Activated T-cell treated with anti-CD3 and anti-CD28 coated beads, Interleukin-2, amount 50 U/mL, for 72 hours (primary cell): ENCODE data around the gene UBXN7. TPM values are rescaled to one million over a fixed set of nuclear protein-coding genes. Genes with fewer than 3 reads are reported as not detected.
"Not testable (repeated sequence)": the region's sequence is repeated elsewhere in the genome, so short reads cannot be mapped to it uniquely, and the experiment has no call there.

Experiments used
- ATAC-seq, 2 donors: fragments of 150-1000 bp; cut with Tn5 transposase; replicated peaks in 1 of 2; 2 replicates each; pipeline ENCODE4 v1.10.0; 2021; ENCODE audit warnings: moderate library complexity in 2 of 2, mild to moderate bottlenecking in 1 of 2
- DNase-seq, 2 donors: peaks; one replicate each; pipeline ENCODE4 v3.0.0; 2021 to 2022; ENCODE audit warnings: mixed read lengths in 1 of 2
- H3K27ac Mint-ChIP-seq: one replicate; pipeline ENCODE4 v1.8.0; 2022; ENCODE audit warnings: mild to moderate bottlenecking, moderate library complexity, mixed read lengths
- H3K27me3 Mint-ChIP-seq: one replicate; pipeline ENCODE4 v1.8.0; 2022; ENCODE audit warnings: low read depth, mixed read lengths
- H3K36me3 Mint-ChIP-seq, 2 donors: one replicate each; pipeline ENCODE4 v1.8.0; 2022; ENCODE audit warnings: mixed read lengths in 2 of 2, mild to moderate bottlenecking in 1 of 2; ENCODE audit not compliant: insufficient read depth in 2 of 2
- H3K4me1 Mint-ChIP-seq: one replicate; pipeline ENCODE4 v1.8.0; 2022; ENCODE audit warnings: low read depth, mixed read lengths
- H3K4me3 Mint-ChIP-seq, 2 donors: one replicate each; pipeline ENCODE4 v1.8.0; 2022; ENCODE audit warnings: mild to moderate bottlenecking in 2 of 2, mixed read lengths in 2 of 2, moderate library complexity in 2 of 2
- H3K9me3 Mint-ChIP-seq, 2 donors: one replicate each; pipeline ENCODE4 v1.8.0; 2022; ENCODE audit warnings: mixed read lengths in 2 of 2
- total RNA-seq, 2 donors: library from RNA; stranded (reverse); gene quantifications; one replicate each; pipeline ENCODE4 v1.2.3, GENCODE V29; 2022

Gene UBXN7
- total RNA-seq, 2 donors from 2014 or later, result 77.3 to 89.6 TPM

DNA sequence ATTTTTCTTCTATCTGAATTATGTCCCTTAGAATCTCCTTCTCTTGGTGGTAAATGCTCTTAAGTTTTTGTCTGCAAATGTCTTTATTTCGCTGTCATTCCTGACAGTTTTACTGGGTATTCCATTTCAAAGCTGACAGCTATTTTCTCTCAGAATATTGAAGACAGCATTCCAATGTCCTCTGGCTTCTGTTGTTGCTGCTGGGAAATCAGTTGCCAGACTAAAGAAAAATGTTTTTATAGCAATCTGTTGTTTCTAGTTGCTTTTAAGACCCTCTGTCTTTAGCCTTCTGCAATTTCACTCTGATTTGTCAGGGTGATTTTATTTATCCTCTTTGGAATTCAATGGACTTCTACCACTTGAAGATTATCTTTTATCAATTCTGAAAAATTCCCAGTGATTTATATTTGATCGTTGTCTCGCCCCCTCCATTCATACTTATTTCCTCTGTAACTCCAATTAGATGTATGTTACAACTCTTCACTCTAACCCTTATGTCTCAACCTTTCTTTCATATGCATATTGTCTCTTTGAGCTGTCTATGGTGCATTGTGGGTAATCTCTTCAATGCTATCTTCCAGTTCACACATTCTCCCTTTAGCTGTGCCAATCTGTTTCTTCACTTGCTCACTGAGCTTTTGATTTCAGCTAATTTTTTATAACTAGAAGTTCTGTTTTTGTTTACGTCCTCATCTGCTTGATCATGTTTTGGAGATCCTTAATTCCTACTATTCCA lies 23.5 kb downstream of the UBXN7 start:
- Mint-ChIP-seq H3K27me3 (no peaks in the 10 kb centered on the region), H3K4me3 (no peak overlapping the region), H3K9me3 (peaks cover 5 to 9% of the 10 kb centered on the region in 2 donors), H3K27ac (no peak overlapping the region), H3K36me3 (peaks cover 10 to 11% of the 10 kb centered on the region in 2 donors), H3K4me1 (peaks cover 22% of the 10 kb centered on the region)
- DNase-seq (no peak), ATAC-seq (no peak)

DNA sequence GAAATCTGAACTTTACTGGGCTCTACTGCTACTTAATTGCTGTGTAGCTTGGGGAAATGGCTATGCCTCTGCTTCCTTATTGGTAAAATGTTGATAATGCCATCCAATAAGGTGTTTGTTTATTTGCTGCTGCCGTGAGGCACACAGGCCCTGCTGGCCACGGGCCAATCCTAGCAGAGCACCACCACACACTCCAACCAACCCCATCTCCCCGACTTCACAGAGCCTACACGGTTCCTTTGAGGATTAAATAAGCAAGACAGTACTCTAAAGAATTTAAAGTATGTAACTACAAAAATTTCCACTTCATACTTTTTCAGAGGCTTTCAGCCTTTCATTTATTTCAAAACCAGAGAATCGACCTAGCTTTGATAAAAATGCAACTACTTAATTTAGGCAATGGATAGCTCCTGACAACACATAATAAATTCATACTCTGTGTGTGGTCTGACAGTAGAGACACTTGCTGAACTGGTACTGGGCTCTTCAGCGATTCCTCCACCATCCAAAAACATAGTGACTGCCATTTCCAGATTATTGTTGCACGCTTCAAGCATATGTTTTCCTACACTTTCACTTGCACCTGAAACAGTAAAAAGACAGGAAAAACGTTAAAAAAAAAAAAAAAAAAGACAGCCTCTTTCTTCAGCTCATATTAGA lies 25.3 kb downstream of the UBXN7 start:
- Mint-ChIP-seq H3K36me3 (peaks cover 10 to 11% of the 10 kb centered on the region in 2 donors), H3K27me3 (no peaks in the 10 kb centered on the region), H3K27ac (no peak overlapping the region), H3K4me1 (peaks cover 12% of the 10 kb centered on the region), H3K9me3 (peaks cover 5 to 9% of the 10 kb centered on the region in 2 donors), H3K4me3 (no peak overlapping the region)
- DNase-seq (no peak), ATAC-seq (no peak)

DNA sequence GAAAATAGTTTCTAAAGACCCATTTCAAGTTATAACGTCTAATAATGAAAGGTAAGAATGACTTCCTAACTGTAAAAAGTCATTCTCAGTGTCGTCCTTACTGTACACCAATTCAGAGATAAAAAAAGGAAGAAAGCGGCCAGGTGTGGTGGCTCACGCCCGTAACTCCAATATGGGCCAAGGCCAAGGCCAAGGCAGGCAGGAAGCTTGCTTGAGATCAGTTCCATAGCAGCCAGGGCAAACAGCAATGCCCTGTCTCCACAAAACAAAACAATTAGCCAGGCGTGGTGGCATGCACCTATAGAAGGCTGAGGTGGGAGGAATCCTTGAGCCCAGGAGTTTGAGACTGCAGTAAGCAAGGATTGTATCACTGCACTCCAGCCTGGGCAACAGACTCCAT lies 31.9 kb downstream of the UBXN7 start:
- H3K36me3 Mint-ChIP-seq, result peaks cover 2 to 5% of the 10 kb centered on the region in 2 donors
- DNase-seq, result no peak

DNA sequence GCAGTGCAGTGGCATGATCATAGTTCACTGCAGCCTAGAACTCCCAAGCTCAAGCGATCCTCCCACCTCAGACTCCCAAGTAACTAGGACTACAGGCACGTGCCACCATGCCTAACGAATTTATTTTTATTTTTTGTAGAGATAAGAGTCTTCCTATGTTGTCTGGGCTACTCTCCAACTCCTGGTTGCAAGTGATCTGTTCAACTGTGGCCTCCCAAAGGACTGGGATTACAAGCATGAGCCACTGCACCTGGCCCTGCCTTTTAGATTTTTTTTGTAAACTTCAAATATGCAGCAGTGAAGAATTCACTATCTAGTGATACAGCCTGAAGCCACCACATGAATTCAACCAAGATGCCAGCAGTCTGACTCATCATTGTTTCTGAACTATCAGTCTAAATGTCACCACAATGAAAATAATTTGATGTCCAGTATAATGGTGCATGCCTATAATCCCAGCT lies 32.7 kb downstream of the UBXN7 start:
- Mint-ChIP-seq H3K36me3 (peaks cover 0 to 5% of the 10 kb centered on the region in 2 donors), H3K4me1 (no peaks in the 10 kb centered on the region), H3K4me3 (no peak overlapping the region), H3K9me3 (no peaks in the 10 kb centered on the region), H3K27ac (no peak overlapping the region), H3K27me3 (no peaks in the 10 kb centered on the region)
- no peak for ATAC-seq
- DNase-seq, result no peak

More for the DNA sequence above, 31.9 kb downstream of the UBXN7 start:
- Mint-ChIP-seq H3K4me1 (no peaks in the 10 kb centered on the region), H3K27ac (no peak overlapping the region), H3K4me3 (no peak overlapping the region), H3K27me3 (no peaks in the 10 kb centered on the region), H3K9me3 (no peaks in the 10 kb centered on the region)
- no peak for ATAC-seq

DNA sequence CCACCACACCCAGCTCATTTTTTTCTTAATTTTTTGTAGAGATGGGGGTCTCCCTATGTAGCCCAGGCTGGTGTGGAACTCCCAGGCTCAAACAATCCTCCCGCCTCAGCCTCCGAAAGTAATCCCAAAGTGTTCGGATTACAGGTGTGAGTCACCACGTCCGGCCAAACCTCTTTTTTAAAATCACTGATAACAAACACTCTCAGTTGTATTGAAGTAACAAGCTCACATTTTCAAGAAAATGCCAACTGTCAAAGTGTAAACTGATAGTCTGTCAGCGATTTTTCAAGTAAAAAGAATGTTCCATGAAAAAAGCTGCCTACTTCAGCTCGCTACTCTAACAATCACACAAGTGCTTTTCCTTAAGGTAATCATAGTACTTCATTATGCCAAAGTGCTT lies 33.4 kb downstream of the UBXN7 start:
- no peak overlapping the region for H3K27ac Mint-ChIP-seq
- DNase-seq, result no peak
- no peaks in the 10 kb centered on the region for H3K27me3 Mint-ChIP-seq
- H3K9me3 Mint-ChIP-seq, result no peaks in the 10 kb centered on the region
- H3K4me1 Mint-ChIP-seq, result no peaks in the 10 kb centered on the region
- no peak for ATAC-seq
- peaks cover 0 to 5% of the 10 kb centered on the region in 2 donors for H3K36me3 Mint-ChIP-seq
- no peak overlapping the region for H3K4me3 Mint-ChIP-seq

DNA sequence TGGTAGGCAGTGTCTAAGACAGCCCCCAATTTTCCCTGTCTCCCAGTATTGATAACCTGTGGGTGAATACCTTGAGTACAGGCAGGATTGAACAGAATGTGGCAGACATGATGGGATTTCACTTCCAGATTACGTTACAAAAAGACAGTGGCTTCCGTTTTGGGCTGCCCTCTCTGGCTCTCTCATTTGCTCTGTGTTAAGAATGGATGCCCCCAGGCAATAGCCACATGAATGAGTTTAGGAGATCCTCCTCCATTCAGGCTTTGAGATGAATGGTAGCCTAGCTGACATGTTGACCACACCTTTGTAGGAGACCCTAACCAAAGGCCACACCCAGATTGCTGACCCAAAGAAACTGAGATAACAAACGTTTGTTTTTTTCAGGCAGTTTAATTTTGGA lies 34.3 kb downstream of the UBXN7 start:
- ATAC-seq (no peak), DNase-seq (no peak)
- H3K9me3 Mint-ChIP-seq, result no peaks in the 10 kb centered on the region
- H3K36me3 Mint-ChIP-seq, result peaks cover 0 to 5% of the 10 kb centered on the region in 2 donors
- H3K4me3 Mint-ChIP-seq, result no peak overlapping the region
- no peaks in the 10 kb centered on the region for H3K27me3 Mint-ChIP-seq
- H3K27ac Mint-ChIP-seq, result no peak overlapping the region
- no peaks in the 10 kb centered on the region for H3K4me1 Mint-ChIP-seq

DNA sequence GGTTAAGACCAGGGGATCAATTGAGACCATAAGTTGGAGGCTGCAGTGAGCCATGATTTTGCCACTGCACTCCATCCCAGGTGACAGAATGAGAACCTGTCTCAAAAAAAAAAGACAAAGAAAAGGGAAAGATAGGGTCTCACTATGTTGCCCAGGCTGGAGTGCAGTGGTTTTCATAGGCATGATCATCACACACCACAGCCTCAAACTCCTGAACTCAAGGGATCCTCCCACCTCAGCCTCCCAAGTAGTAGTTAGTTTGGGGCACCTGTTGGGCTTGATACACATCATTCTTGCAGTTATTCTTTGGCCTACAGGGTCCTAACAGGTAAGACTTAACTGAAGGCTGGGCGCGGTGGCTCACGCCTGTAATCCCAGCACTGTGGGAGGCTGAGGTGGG lies 42.1 kb downstream of the UBXN7 start:
- no peak overlapping the region for H3K27ac Mint-ChIP-seq
- H3K36me3 Mint-ChIP-seq, result peaks cover 24 to 48% of the 10 kb centered on the region in 2 donors
- H3K27me3 Mint-ChIP-seq, result no peaks in the 10 kb centered on the region
- peaks cover 3 to 4% of the 10 kb centered on the region in 2 donors for H3K9me3 Mint-ChIP-seq
- no peak for ATAC-seq
- no peaks in the 10 kb centered on the region for H3K4me1 Mint-ChIP-seq
- DNase-seq, result no peak
- no peak overlapping the region for H3K4me3 Mint-ChIP-seq

DNA sequence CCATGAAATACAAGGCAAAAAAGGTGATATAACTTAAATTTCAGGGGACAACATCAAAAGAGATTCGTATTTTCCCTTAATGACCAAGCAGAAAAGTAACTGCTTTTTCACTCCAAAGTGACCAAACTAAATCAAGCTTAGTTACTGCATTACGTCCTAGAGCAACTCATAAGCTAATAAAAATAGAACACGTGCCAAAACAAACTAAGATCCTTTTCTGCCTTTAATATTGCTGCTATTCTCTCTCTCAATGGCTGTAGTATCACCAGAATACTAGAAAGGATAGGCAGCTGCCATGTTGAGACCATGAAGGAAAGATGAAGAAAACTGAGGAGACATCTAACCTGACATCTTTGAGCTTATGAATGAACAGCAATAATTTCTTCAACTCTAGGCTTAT lies 43.3 kb downstream of the UBXN7 start:
- Mint-ChIP-seq H3K36me3 (peaks cover 26 to 56% of the 10 kb centered on the region in 2 donors), H3K4me1 (no peaks in the 10 kb centered on the region), H3K9me3 (peaks cover 3 to 4% of the 10 kb centered on the region in 2 donors), H3K4me3 (no peak overlapping the region), H3K27ac (no peak overlapping the region), H3K27me3 (no peaks in the 10 kb centered on the region)
- ATAC-seq (no peak), DNase-seq (no peak)

DNA sequence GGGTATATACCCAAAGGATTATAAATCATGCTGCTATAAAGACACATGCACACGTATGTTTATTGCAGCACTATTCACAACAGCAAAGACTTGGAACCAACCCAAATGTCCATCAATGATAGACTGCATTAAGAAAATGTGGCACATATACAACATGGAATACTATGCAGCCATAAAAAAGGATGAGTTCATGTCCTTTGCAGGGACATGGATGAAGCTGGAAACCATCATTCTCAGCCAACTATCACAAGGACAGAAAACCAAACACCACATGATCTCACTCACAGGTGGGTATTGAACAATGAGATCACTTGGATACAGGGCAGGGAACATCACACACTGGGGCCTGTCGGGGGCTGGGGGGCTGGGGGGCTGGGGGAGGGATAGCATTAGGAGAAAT lies 44.3 kb downstream of the UBXN7 start:
- not testable (repeated sequence) for H3K4me3 Mint-ChIP-seq, H3K27me3 Mint-ChIP-seq, H3K27ac Mint-ChIP-seq, H3K9me3 Mint-ChIP-seq, DNase-seq, H3K4me1 Mint-ChIP-seq, ATAC-seq
- peaks cover 26 to 65% of the 10 kb centered on the region in 2 donors for H3K36me3 Mint-ChIP-seq

DNA sequence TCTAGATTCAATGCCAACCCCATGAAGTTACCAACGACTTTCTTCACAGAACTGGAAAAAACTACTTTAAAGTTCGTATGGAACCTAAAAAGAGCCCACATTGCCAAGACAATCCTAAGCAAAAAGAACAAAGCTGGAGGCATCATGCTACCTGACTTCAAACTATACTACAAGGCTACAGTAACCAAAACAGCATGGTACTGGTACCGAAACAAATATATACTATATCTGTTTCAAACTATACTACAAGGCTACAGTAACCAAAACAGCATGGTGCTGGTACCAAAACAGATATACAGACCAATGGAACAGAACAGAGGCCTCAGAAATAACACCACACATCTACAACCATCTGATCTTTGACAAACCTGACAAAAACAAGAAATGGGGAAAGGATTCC lies 45.4 kb downstream of the UBXN7 start:
- DNase-seq, H3K9me3 Mint-ChIP-seq, H3K4me1 Mint-ChIP-seq, ATAC-seq, H3K27ac Mint-ChIP-seq, H3K27me3 Mint-ChIP-seq, H3K4me3 Mint-ChIP-seq: not testable (repeated sequence)
- peaks cover 26 to 66% of the 10 kb centered on the region in 2 donors for H3K36me3 Mint-ChIP-seq

DNA sequence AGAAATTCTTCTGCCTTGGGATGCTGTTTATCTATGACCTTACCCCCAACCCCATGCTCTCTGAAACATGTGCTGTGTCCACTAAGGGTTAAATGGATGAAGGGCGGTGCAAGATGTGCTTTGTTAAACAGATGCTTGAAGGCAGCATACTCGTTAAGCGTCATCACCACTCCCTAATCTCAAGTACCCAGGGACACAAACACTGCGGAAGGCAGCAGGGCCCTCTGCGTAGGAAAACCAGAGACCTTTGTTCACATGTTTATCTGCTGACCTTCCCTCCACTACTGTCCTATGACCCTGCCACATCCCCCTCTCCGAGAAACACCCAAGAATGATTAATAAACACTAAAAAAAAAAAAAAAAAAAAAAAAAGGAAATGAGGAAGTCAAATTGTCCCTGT lies 46.2 kb downstream of the UBXN7 start:
- not testable (repeated sequence) for H3K9me3 Mint-ChIP-seq, H3K27ac Mint-ChIP-seq, H3K4me1 Mint-ChIP-seq, ATAC-seq, H3K27me3 Mint-ChIP-seq, H3K4me3 Mint-ChIP-seq, DNase-seq
- H3K36me3 Mint-ChIP-seq, result peaks cover 26 to 64% of the 10 kb centered on the region in 2 donors

DNA sequence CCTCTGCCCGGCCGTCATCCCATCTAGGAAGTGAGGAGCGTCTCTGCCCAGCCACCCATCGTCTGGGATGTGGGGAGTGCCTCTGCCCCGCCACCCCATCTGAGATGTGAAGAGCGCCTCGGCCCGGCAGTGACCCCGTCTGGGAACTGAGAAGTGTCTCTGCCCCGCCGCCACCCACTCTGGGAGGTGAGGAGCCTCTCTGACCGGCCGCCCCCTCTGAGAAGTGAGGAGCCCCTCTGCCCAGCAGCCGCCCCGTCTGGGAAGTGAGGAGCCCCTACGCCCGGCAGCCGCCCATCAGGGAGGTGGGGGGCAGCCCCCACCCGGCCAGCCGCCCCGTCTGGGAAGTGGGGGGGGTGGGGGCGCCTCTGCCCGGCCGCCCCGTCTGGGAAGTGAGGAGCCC lies 46.8 kb downstream of the UBXN7 start:
- H3K27ac Mint-ChIP-seq, ATAC-seq, H3K4me1 Mint-ChIP-seq, H3K9me3 Mint-ChIP-seq, H3K27me3 Mint-ChIP-seq, DNase-seq, H3K4me3 Mint-ChIP-seq: not testable (repeated sequence)
- H3K36me3 Mint-ChIP-seq, result peaks cover 26 to 64% of the 10 kb centered on the region in 2 donors

DNA sequence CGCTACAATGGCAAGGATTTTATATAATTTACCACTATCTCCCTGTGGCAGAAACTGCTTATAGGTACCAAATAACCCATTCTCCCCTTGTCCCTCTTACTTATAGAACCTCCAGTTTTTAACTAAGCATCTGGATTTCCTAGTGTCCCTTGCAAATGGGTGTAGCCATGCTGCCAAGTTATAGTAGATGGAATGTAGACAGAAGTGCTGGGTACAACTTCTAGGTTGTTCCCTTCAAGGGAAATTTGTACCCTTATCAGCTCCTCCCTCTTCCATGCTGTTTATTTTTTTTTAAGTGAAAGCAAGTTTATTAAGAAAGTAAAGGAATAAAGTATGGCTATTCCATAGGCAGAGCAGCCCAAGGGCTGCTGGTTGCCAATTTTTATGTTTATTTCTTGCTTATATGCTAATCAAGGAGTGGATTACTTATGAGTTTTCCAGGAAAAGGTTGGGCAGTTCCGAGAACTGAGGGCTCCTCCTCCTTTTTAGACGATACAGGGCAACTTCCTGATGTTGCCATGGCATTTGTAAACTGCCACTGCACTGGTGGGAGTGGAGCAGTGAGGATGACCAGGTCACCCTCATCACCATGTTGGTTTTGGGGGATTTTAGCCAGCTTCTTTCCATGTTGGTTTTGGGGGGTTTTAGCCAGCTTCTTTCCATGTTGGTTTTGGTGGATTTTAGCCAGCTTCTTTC lies 53.9 kb downstream of the UBXN7 start:
- Mint-ChIP-seq H3K27ac (no peak overlapping the region), H3K27me3 (no peaks in the 10 kb centered on the region), H3K9me3 (no peaks in the 10 kb centered on the region), H3K4me1 (no peaks in the 10 kb centered on the region), H3K36me3 (peaks cover 5 to 23% of the 10 kb centered on the region in 2 donors), H3K4me3 (no peak overlapping the region)
- no peak for ATAC-seq
- peak in 1 of 2 donors; percentile 3 for DNase-seq
